ENCODE measurements around the gene ATP8B4. TPM values are rescaled to one million over a fixed set of nuclear protein-coding genes. Genes with fewer than 3 reads are reported as not detected.

Gene ATP8B4
- total RNA-seq, 2 experiments from 2014 or later, result 2.7 to 4.2 TPM

DNA sequence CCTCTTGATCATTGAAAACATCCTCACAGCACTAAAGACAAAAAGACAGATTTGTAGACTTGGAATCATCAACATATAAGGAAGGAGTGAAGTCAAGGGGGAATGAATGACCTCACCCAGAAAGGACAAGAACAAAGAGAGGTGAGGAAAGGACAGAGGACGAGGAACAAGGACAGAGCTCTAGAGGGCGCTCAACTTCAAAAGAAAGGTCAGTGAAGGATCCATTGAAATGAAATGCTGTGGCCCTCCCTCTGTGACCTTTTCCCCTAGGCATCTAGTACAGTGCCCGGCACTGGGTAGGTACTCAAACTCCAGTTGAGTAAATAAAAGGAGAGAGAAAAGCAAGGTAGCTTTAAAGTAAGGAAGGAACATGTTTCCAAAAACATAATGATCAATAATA lies 2.6 kb downstream of the ATP8B4 start:
- H3K27ac Mint-ChIP-seq, result no peak overlapping the region
- H3K9me3 Mint-ChIP-seq, result no peaks in the 10 kb centered on the region
- H3K4me1 Mint-ChIP-seq (ENCODE audit: low read depth), result peaks cover 11% of the 10 kb centered on the region
- CTCF ChIA-PET, result interaction anchor here (1.0 to 1.6 kb wide), 2 partner anchors 12 to 18 kb away, joined by 4 to 6 read pairs; no protein-coding TSS in a partner anchor
- H3K27me3 Mint-ChIP-seq, result peaks cover 17% of the 10 kb centered on the region
- H3K36me3 Mint-ChIP-seq, result peaks cover 1% of the 10 kb centered on the region
- H3K4me3 Mint-ChIP-seq, result no peak overlapping the region
- intact Hi-C loops (cut with micrococcal nuclease), result loop anchor here (1.0 kb wide), 1 partner anchor 19 kb away; no protein-coding TSS in a partner anchor
- POLR2A ChIA-PET, result no interaction called here
- peak; percentile 40 for DNase-seq

- H3K4me3 Mint-ChIP-seq, result no peak overlapping the region
- H3K9me3 Mint-ChIP-seq, result no peaks in the 10 kb centered on the region
- CTCF ChIA-PET, result interaction anchor here (1.2 to 1.5 kb wide), 2 partner anchors 14 to 202 kb away, joined by 3 read pairs; no protein-coding TSS in a partner anchor
- no peak for DNase-seq
- H3K4me1 Mint-ChIP-seq (ENCODE audit: low read depth), result peaks cover 10% of the 10 kb centered on the region
- peaks cover 1% of the 10 kb centered on the region for H3K36me3 Mint-ChIP-seq
- POLR2A ChIA-PET, result no interaction called here
- peaks cover 17% of the 10 kb centered on the region for H3K27me3 Mint-ChIP-seq
- H3K27ac Mint-ChIP-seq, result no peak overlapping the region
- intact Hi-C loops (cut with micrococcal nuclease), result no loop called here
Measured at GRCh38 chr15:50113992-50114780, 4.8 kb downstream of the ATP8B4 start.

DNA sequence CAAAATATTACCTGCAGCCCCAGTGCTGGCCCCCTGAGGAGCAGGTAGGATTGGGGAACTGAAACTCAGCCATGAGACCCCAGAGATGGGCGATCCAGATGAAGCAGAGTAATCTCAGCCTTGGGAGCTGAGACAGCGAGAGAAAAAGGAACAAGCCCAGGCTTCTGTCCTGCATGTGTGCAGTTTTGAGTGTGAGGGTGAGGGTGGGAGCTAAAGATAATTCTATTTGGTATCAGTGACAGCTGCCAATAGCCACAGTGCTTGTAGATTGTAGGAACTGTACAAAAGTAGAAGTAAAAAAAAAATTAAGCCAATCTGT lies 5.9 kb downstream of the ATP8B4 start:
- intact Hi-C loops (cut with micrococcal nuclease), result no loop called here
- ChIA-PET CTCF (no interaction called here), POLR2A (no interaction called here)
- H3K9me3 Mint-ChIP-seq, result no peaks in the 10 kb centered on the region
- no peak overlapping the region for H3K4me3 Mint-ChIP-seq
- peaks cover 17% of the 10 kb centered on the region for H3K27me3 Mint-ChIP-seq
- peaks cover 1% of the 10 kb centered on the region for H3K36me3 Mint-ChIP-seq
- no peak overlapping the region for H3K27ac Mint-ChIP-seq
- no peak for DNase-seq
- H3K4me1 Mint-ChIP-seq (ENCODE audit: low read depth), result peaks cover 13% of the 10 kb centered on the region

GRCh38 chr15:50112488-50113186 lies 6.4 kb downstream of the ATP8B4 start:
- no peak overlapping the region for H3K4me3 Mint-ChIP-seq
- CTCF ChIA-PET, result no interaction called here
- H3K36me3 Mint-ChIP-seq, result peaks cover 1% of the 10 kb centered on the region
- H3K27ac Mint-ChIP-seq, result no peak overlapping the region
- POLR2A ChIA-PET, result no interaction called here
- intact Hi-C loops (cut with micrococcal nuclease), result no loop called here
- no peak for DNase-seq
- H3K4me1 Mint-ChIP-seq (ENCODE audit: low read depth), result peaks cover 18% of the 10 kb centered on the region
- no peaks in the 10 kb centered on the region for H3K9me3 Mint-ChIP-seq
- H3K27me3 Mint-ChIP-seq, result peaks cover 17% of the 10 kb centered on the region

- Mint-ChIP-seq H3K4me1 (ENCODE audit: low read depth) (peaks cover 23% of the 10 kb centered on the region), H3K36me3 (no peaks in the 10 kb centered on the region), H3K27ac (no peak overlapping the region), H3K27me3 (peaks cover 10% of the 10 kb centered on the region), H3K4me3 (no peak overlapping the region), H3K9me3 (no peaks in the 10 kb centered on the region)
- no peak for DNase-seq
- ChIA-PET CTCF (interaction anchor here (0.6 to 0.7 kb wide), 3 partner anchors 35 to 68 kb away, joined by 3 to 4 read pairs (median 4); no protein-coding TSS in a partner anchor), POLR2A (no interaction called here)
- intact Hi-C loops (cut with micrococcal nuclease), result no loop called here
Measured at GRCh38 chr15:50110285-50110684, 8.7 kb downstream of the ATP8B4 start.

GRCh38 chr15:50109076-50109987 lies 9.7 kb downstream of the ATP8B4 start:
- peaks cover 23% of the 10 kb centered on the region for H3K4me1 Mint-ChIP-seq (ENCODE audit: low read depth)
- CTCF ChIA-PET, result no interaction called here
- POLR2A ChIA-PET, result no interaction called here
- no peaks in the 10 kb centered on the region for H3K36me3 Mint-ChIP-seq
- intact Hi-C loops (cut with micrococcal nuclease), result no loop called here
- no peaks in the 10 kb centered on the region for H3K9me3 Mint-ChIP-seq
- no peak for DNase-seq
- H3K27ac Mint-ChIP-seq, result peak overlapping the region; percentile 64
- no peak overlapping the region for H3K4me3 Mint-ChIP-seq
- H3K27me3 Mint-ChIP-seq, result peaks cover 7% of the 10 kb centered on the region

GRCh38 chr15:50108461-50108860 lies 10.6 kb downstream of the ATP8B4 start:
- POLR2A ChIA-PET, result no interaction called here
- H3K4me1 Mint-ChIP-seq (ENCODE audit: low read depth), result peaks cover 23% of the 10 kb centered on the region
- no peaks in the 10 kb centered on the region for H3K9me3 Mint-ChIP-seq
- intact Hi-C loops (cut with micrococcal nuclease), result no loop called here
- peaks cover 3% of the 10 kb centered on the region for H3K27me3 Mint-ChIP-seq
- peak overlapping the region; percentile 30 for H3K27ac Mint-ChIP-seq
- CTCF ChIA-PET, result no interaction called here
- H3K4me3 Mint-ChIP-seq, result no peak overlapping the region
- H3K36me3 Mint-ChIP-seq, result no peaks in the 10 kb centered on the region
- no peak for DNase-seq

DNA sequence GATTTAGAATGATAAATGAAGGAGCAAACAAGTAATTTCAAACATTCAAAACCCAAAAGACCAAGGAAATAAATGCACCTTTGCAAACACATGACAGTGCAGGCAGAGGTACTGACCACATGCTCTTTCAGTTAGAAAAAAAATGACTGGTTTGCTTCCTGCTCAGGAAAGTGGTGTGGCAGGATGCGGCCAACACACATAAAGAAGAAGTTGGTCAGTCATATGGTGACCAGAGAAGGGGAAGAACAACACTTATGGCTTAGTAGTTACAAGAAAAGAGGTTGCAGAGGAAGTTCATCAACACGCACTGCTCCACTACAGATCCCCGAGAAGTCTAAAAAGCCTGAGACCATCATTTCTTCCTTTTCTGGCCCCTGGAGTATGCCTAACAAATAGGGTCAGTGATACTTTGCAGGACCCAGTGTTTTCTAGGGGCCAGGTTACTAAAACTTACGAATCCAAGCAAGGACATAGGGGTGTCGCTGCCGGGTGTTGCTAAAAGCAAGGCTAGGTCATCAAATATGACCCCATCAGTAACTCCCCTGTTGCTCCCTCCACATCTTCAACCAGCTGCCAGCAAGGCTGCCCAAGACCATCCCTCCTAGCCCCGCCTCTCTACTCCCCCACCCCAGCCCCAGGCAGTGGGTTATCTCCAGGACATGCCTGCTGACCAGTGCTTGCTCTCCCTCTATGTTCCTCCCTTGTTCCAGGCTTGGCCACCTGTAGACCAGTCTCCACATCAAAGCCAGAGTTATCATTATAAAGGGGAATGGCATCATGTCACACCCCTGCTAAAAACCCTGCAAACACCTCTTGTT lies 11.2 kb downstream of the ATP8B4 start:
- Mint-ChIP-seq H3K36me3 (no peaks in the 10 kb centered on the region), H3K27me3 (peaks cover 2% of the 10 kb centered on the region), H3K4me1 (ENCODE audit: low read depth) (peaks cover 23% of the 10 kb centered on the region), H3K4me3 (no peak overlapping the region), H3K9me3 (no peaks in the 10 kb centered on the region), H3K27ac (peak overlapping the region; percentile 30)
- intact Hi-C loops (cut with micrococcal nuclease), result loop anchor here (1.0 to 2.0 kb wide), 3 partner anchors 28 to 153 kb away; no protein-coding TSS in a partner anchor
- POLR2A ChIA-PET, result no interaction called here
- DNase-seq, result peak; percentile 65
- CTCF ChIA-PET, result interaction anchor here (1.1 kb wide), 1 partner anchor 27 kb away, joined by 3 read pairs; no protein-coding TSS in a partner anchor

GRCh38 chr15:50107157-50107556 lies 11.9 kb downstream of the ATP8B4 start:
- Mint-ChIP-seq H3K4me3 (no peak overlapping the region), H3K27ac (peak overlapping the region; percentile 43), H3K36me3 (no peaks in the 10 kb centered on the region), H3K27me3 (peaks cover 2% of the 10 kb centered on the region), H3K4me1 (ENCODE audit: low read depth) (peaks cover 23% of the 10 kb centered on the region), H3K9me3 (no peaks in the 10 kb centered on the region)
- CTCF ChIA-PET, result interaction anchor here (1.1 kb wide), 1 partner anchor 28 kb away, joined by 3 read pairs; no protein-coding TSS in a partner anchor
- no peak for DNase-seq
- POLR2A ChIA-PET, result no interaction called here
- intact Hi-C loops (cut with micrococcal nuclease), result loop anchor here (1.0 to 2.0 kb wide), 3 partner anchors 28 to 154 kb away; no protein-coding TSS in a partner anchor

- peaks cover 4% of the 10 kb centered on the region for H3K27me3 Mint-ChIP-seq
- DNase-seq, result no peak
- no peaks in the 10 kb centered on the region for H3K9me3 Mint-ChIP-seq
- no peaks in the 10 kb centered on the region for H3K36me3 Mint-ChIP-seq
- CTCF ChIA-PET, result interaction anchor here (1.1 kb wide), 1 partner anchor 29 kb away, joined by 3 read pairs; no protein-coding TSS in a partner anchor
- POLR2A ChIA-PET, result no interaction called here
- intact Hi-C loops (cut with micrococcal nuclease), result loop anchor here (2.0 kb wide), 1 partner anchor 154 kb away; no protein-coding TSS in a partner anchor
- no peak overlapping the region for H3K4me3 Mint-ChIP-seq
- H3K27ac Mint-ChIP-seq, result no peak overlapping the region
- H3K4me1 Mint-ChIP-seq (ENCODE audit: low read depth), result peaks cover 23% of the 10 kb centered on the region
Measured at GRCh38 chr15:50106457-50106856, 12.6 kb downstream of the ATP8B4 start.

- H3K36me3 Mint-ChIP-seq, result no peaks in the 10 kb centered on the region
- no peaks in the 10 kb centered on the region for H3K9me3 Mint-ChIP-seq
- no peak overlapping the region for H3K4me3 Mint-ChIP-seq
- ChIA-PET POLR2A (no interaction called here), CTCF (no interaction called here)
- H3K27me3 Mint-ChIP-seq, result peaks cover 6% of the 10 kb centered on the region
- DNase-seq, result no peak
- intact Hi-C loops (cut with micrococcal nuclease), result no loop called here
- no peak overlapping the region for H3K27ac Mint-ChIP-seq
- H3K4me1 Mint-ChIP-seq (ENCODE audit: low read depth), result no peaks in the 10 kb centered on the region
Measured at GRCh38 chr15:50100486-50100885, 18.5 kb downstream of the ATP8B4 start.

Measured in activated CD4-positive, alpha-beta memory T cell treated with anti-CD3 and anti-CD28 coated beads for 36 hours (primary cell).